Muscle of leg (tissue), 11 donors: ENCODE results near the gene MYH11. TPM values are rescaled to one million over a fixed set of nuclear protein-coding genes. Genes with fewer than 3 reads are reported as not detected.
A peak's percentile ranks its signal among the peaks of the same experiment; 100 is the strongest.
"Not testable (repeated sequence)": the region's sequence is repeated elsewhere in the genome, so short reads cannot be mapped to it uniquely, and the experiment has no call there.

Experiments
- DNase-seq: peaks from one replicate; pipeline ENCODE4 v3.0.0; 2013
- H3K27ac ChIP-seq: one replicate; pipeline ENCODE4 v1.5.1; 2013; ENCODE audit warnings: mild to moderate bottlenecking, low read length, control low read depth
- H3K27me3 ChIP-seq: one replicate; pipeline ENCODE4 v1.6.1; 2013; ENCODE audit warnings: low read length; ENCODE audit not compliant: control insufficient read depth, insufficient read depth
- H3K36me3 ChIP-seq: one replicate; pipeline ENCODE4 v1.6.1; 2013; ENCODE audit warnings: low read length; ENCODE audit not compliant: control insufficient read depth, insufficient read depth
- H3K4me1 ChIP-seq: one replicate; pipeline ENCODE4 v1.6.1; 2013; ENCODE audit warnings: low read length; ENCODE audit not compliant: control insufficient read depth, insufficient read depth
- H3K4me3 ChIP-seq: one replicate; pipeline ENCODE4 v1.5.1; 2013; ENCODE audit warnings: low read length, control low read depth
- H3K9me3 ChIP-seq: replicated peaks from 2 replicates; pipeline ENCODE4 v1.6.1; 2013; ENCODE audit warnings: low read depth, low read length; ENCODE audit not compliant: control insufficient read depth
- WGBS: methylation state at CpG from one replicate; pipeline ENCODE4 v1.1.5; 2013; ENCODE audit warnings: missing lambda C conversion rate; ENCODE audit not compliant: insufficient coverage; 5-methylcytosine and 5-hydroxymethylcytosine counted together
- polyA plus RNA-seq, 8 donors: library from polyadenylated mRNA; unstranded; fragments of 120-200 nt; gene quantifications; one replicate each; pipeline versions ENCODE4 v1.2.1 to v1.2.3, GENCODE V29; 2013; ENCODE audit warnings: inconsistent platforms in 1 of 8, low replicate concordance in 1 of 8; ENCODE audit not compliant: insufficient read length in 8 of 8, insufficient read depth in 1 of 8
- total RNA-seq: library from RNA; stranded (reverse); fragments of 120-200 nt; gene quantifications from one replicate; pipeline ENCODE4 v1.2.4, GENCODE V29; 2013

Gene MYH11
- total and polyA plus RNA-seq, 9 donors: 9.4 to 38.0 (median 20.7) TPM

DNA sequence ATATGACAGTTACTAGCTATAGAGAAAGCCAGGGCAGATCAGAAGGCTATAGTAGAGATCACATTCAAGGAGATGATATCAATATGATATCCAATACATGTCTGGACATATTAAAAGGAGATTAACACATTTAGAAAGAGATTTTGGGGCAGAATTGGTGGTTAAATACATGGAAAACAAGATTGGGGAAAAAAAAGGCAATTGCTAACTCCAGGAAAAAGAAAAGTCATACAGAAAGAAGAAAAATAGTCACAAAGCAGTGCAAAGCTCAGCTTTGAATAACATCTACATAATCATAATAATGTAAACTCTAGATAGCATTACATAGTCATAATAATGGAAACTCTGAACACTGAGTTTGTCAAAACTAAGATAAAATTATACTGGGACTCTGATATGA lies 40.6 kb downstream of the MYH11 start:
- H3K27me3 ChIP-seq: no peaks in the 10 kb centered on the region
- H3K4me1 ChIP-seq: peaks cover 11% of the 10 kb centered on the region
- H3K9me3 ChIP-seq: peaks cover 6% of the 10 kb centered on the region
- H3K36me3 ChIP-seq: no peaks in the 10 kb centered on the region
- no peak for DNase-seq
- no peak overlapping the region for H3K4me3 ChIP-seq
- H3K27ac ChIP-seq: peak overlapping the region; percentile 43

DNA sequence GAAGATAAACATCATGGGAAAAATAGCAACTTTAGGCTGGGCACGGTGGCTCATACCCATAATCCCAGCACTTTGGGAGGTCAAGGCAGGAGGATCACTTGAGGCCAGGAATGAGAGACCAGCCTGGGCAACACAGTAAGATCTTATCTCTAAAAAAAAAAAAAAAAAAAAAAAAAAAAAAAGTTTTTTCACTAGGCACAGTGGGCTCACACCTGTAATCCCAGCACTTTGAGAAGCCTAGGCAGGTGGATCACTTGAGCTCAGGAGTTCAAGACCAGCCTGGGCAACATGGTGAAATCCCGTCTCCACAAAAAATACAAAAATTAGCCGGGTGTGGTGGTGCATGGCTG lies 44.5 kb downstream of the MYH11 start:
- not testable (repeated sequence) for H3K4me3 ChIP-seq, H3K27ac ChIP-seq, H3K27me3 ChIP-seq, H3K36me3 ChIP-seq, H3K9me3 ChIP-seq, DNase-seq
- H3K4me1 ChIP-seq: peaks cover 11% of the 10 kb centered on the region
- WGBS: 100% methylated on average over 2 of the region's 3 CpGs

DNA sequence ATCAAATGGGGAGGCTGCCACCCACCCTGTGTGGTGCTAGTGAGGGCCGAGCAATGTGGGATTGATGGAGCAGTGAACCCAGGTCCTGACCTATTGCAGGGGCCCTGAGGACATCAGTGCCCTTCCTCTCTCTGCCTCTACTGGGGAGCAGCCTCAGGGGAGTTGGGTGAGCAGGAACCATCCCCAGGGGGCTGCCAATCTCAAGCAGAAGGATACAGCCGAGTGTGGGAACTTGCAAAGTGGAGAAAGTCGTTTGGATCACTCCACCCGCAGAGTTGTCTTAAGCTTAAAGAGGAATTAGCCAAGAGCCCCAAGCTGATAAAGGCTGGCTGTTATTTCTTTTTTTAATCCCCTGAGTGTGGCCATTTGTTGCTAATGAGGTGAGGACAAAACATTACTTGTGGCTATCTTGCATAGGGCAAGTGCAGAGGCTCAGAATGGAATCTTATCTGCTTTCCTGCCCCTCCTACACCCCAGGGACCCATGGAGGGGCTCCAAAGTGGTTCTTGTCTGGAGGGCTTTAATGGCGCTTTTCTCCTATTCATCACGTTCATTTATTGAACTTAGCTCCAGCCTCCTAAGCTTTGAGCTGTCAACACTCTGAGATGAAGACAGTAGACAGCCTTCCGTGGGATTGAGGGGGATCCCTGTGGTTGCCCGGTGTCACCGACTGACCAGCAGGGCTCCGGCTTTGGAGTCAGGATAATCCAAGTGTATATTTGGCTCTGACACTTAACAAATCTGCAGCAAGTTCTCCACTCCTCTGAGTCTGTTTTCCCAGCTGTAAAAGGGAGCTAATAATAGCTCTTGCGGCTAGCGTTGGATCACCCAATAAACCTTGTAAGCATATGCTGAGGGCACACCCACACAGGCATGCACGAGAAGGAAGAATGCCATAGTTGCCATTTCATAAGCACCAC lies 45.1 kb downstream of the MYH11 start:
- no peaks in the 10 kb centered on the region for H3K36me3 ChIP-seq
- peaks cover 11% of the 10 kb centered on the region for H3K4me1 ChIP-seq
- peaks cover 6% of the 10 kb centered on the region for H3K9me3 ChIP-seq
- no peaks in the 10 kb centered on the region for H3K27me3 ChIP-seq
- DNase-seq: peak; percentile 44
- H3K27ac ChIP-seq: no peak overlapping the region
- no peak overlapping the region for H3K4me3 ChIP-seq
- 12% methylated on average over 9 of the region's 13 CpGs for WGBS

DNA sequence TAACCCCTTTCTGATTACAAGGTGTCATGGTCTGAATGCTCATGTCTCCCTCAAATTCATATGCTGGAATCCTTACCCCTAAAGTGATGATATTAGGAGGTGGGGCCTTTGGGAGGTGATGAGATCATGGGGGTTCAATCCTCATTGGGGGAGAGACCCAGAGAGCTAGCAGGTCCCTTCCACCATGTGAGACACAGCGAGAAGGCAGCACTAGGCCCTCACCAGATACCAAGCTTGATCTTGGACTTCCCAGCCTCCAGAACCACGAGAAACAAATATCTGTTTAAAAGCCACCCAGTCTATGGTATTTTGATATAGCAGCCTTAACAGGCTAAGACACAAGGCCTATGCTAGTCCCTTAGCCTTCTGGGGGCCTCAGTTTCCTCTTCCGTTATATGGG lies 45.9 kb downstream of the MYH11 start:
- 67% methylated on average over 1 of the region's 3 CpGs for WGBS
- H3K4me3 ChIP-seq: no peak overlapping the region
- no peak for DNase-seq
- no peaks in the 10 kb centered on the region for H3K36me3 ChIP-seq
- peaks cover 11% of the 10 kb centered on the region for H3K4me1 ChIP-seq
- H3K27me3 ChIP-seq: no peaks in the 10 kb centered on the region
- peaks cover 1% of the 10 kb centered on the region for H3K9me3 ChIP-seq
- H3K27ac ChIP-seq: no peak overlapping the region

DNA sequence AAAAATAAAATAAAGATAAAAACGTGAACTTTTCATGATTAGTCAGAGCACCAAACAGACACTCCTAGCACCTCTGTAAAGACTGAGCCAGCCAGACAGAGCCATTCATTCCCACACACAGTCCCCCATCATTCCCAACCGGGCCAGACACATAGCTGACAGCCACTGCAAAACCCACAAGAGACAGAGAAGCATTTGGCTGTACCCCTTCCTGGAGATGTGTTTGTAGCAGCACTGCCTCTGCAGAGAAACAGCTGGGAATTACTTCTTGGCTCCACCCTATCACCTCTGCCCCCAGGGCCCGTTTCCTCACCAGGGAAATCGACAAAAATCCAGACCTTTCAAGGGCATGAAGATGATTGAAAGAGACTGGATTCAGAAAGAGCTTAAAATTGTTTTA lies 46.4 kb downstream of the MYH11 start:
- H3K36me3 ChIP-seq: no peaks in the 10 kb centered on the region
- H3K4me1 ChIP-seq: peaks cover 11% of the 10 kb centered on the region
- no peaks in the 10 kb centered on the region for H3K27me3 ChIP-seq
- H3K4me3 ChIP-seq: no peak overlapping the region
- H3K9me3 ChIP-seq: no peaks in the 10 kb centered on the region
- DNase-seq: no peak
- no CpG with 5 or more reads among the region's 4 CpGs for WGBS
- no peak overlapping the region for H3K27ac ChIP-seq

DNA sequence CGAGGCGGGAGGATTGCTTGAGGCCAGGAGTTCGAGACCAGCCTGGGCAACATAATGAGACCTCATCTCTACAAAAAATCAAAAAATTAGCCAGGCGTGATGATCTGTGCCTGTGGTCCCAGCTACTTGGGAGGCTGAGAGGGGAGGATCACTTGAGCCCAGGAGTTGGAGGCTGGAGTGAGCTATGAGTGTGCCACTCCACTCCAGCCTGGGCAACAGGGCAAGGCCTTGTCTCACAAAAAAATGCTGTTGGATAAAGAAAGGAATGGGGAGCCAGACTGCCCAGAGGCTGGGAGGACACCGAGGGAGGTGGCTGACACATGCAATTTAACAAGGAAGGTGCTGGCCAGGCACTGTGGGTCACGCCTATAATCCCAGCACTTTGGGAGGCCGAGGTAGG lies 47.5 kb downstream of the MYH11 start:
- H3K27me3 ChIP-seq, H3K36me3 ChIP-seq, H3K27ac ChIP-seq, DNase-seq, H3K4me3 ChIP-seq, H3K9me3 ChIP-seq: not testable (repeated sequence)
- H3K4me1 ChIP-seq: peaks cover 11% of the 10 kb centered on the region
- 71% methylated on average over 1 of the region's 7 CpGs for WGBS

DNA sequence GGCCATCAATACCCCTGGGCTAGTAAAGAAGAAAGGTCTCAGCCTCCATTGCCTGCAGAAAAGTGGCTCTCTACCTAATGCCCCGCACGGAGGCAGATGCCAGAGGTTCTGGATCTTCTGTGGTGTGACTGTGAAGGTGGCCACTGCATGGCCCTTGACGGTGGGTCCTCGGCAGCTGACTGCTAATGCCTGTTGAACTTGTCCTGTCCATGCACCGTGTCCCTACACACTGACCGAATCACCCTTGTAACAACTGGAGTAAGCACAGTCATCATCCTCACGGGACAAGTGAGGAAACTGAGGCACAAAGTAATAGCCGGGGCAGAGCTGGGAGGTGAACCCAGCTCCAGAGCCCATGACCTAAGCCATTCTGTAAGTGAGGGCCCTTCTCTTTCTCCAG lies 48.8 kb downstream of the MYH11 start:
- DNase-seq: no peak
- H3K4me1 ChIP-seq: peaks cover 17% of the 10 kb centered on the region
- H3K27ac ChIP-seq: no peak overlapping the region
- H3K9me3 ChIP-seq: no peaks in the 10 kb centered on the region
- 77% methylated on average over 3 of the region's 8 CpGs for WGBS
- H3K36me3 ChIP-seq: no peaks in the 10 kb centered on the region
- H3K27me3 ChIP-seq: peaks cover 3% of the 10 kb centered on the region
- H3K4me3 ChIP-seq: no peak overlapping the region

DNA sequence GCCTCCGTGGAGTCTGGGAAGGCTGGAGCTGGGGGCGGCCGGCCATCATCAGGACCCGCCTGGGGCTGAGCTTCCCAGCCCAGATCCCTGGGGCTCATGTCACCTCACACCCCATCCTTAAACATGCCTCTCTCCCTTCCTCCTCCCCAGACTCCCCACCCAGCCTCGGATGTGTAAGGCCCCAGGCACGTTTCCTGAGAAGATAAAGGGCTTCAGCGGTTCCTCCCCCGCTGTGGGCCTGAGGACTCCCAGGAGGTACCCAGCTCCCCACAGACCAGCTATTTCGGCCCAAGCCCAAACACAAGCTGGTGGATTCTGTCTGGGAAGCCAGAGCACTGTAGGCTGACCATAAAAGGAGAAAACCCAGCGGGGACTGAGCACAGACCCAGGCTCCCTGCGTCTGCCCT lies 49.2 kb downstream of the MYH11 start:
- H3K27me3 ChIP-seq: peaks cover 3% of the 10 kb centered on the region
- H3K4me1 ChIP-seq: peaks cover 17% of the 10 kb centered on the region
- no peak overlapping the region for H3K27ac ChIP-seq
- H3K9me3 ChIP-seq: no peaks in the 10 kb centered on the region
- 37% methylated on average over 7 of the region's 11 CpGs for WGBS
- no peak for DNase-seq
- no peak overlapping the region for H3K4me3 ChIP-seq
- H3K36me3 ChIP-seq: no peaks in the 10 kb centered on the region

DNA sequence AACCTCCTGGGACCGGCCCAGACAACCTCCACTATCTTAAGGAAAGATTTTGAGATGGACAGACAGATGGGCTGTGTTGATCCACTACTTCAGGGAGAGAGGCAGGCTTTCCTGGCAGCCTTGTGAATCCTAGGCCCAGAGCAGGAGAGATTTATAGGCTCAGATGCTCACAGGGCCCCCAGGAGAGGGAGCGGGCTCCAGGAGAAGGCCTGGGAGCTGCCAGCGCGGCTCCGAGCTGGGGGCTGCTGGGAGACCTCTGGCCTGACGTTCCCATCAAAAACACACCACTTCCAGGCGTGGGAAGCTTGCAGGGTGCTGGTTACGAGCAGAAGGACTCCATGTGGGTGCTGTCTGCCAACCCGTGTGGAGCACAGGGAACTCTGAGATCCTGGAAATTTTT lies 53.2 kb downstream of the MYH11 start:
- DNase-seq: peak; percentile 55
- WGBS: 6% methylated on average over 3 of the region's 9 CpGs
- Histone ChIP-seq H3K4me1 (peaks cover 6% of the 10 kb centered on the region), H3K36me3 (no peaks in the 10 kb centered on the region), H3K9me3 (no peaks in the 10 kb centered on the region), H3K27ac (no peak overlapping the region), H3K4me3 (no peak overlapping the region), H3K27me3 (peaks cover 3% of the 10 kb centered on the region)

DNA sequence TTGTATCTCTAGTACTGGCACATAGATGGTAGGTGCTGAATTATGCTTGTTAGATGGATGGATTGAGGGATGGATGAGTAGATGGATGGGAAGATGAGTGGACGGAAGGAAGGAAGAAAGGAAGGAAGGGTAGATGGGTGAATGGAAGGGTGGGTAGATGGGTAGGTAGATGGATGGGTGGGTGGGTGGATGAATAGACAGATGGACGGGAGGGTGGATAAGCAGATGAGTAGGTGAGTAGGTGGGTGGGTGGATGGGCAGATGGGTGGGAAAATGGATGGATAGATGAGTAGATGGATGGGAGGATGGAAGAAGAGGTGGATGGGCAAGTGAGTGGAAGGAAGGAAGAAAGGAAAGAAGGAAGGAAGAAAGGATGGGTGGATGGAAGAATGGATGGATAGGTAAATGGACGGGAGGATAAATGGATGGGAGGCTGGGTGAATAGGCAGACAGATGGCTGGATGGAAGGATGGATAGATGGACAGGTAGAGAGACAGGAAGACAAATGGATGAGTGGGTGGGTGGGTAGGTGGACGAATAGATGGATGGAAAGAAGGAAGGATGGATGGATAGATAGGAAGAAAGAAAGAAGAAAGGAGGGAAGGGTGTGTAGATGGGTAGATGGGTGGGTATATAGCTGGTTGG lies 56.9 kb downstream of the MYH11 start:
- WGBS: 77% methylated on average over 4 of the region's 4 CpGs
- H3K36me3 ChIP-seq: no peaks in the 10 kb centered on the region

More for the DNA sequence above, 56.9 kb downstream of the MYH11 start:
- no peak for DNase-seq
- peaks cover 3% of the 10 kb centered on the region for H3K9me3 ChIP-seq
- peaks cover 6% of the 10 kb centered on the region for H3K4me1 ChIP-seq
- peaks cover 3% of the 10 kb centered on the region for H3K27me3 ChIP-seq
- no peak overlapping the region for H3K4me3 ChIP-seq
- no peak overlapping the region for H3K27ac ChIP-seq
